A673 (cell line): ENCODE measurements around the gene SPATS2.

ENCODE experiments used
- EZH2 ChIP-seq: fragments of 200-600 bp; sonication (generic); IDR thresholded peaks from 2 replicates; pipeline ENCODE4 v1.6.1; 2017; ENCODE audit warnings: borderline replicate concordance, low read depth, mild to moderate bottlenecking, mixed read lengths, antibody characterized with exemption, low read length; ENCODE audit not compliant: poor library complexity, severe bottlenecking
- TF ChIP-seq, protein P1 (sequence below): fragments of 300-800, 200-600 bp; sonication (generic); conservative IDR thresholded peaks from 2 replicates; pipeline ENCODE4 v1.5.1; 2017; ENCODE audit warnings: low read depth, mild to moderate bottlenecking, antibody characterized with exemption, low read length, moderate library complexity, mixed read lengths

DNA sequence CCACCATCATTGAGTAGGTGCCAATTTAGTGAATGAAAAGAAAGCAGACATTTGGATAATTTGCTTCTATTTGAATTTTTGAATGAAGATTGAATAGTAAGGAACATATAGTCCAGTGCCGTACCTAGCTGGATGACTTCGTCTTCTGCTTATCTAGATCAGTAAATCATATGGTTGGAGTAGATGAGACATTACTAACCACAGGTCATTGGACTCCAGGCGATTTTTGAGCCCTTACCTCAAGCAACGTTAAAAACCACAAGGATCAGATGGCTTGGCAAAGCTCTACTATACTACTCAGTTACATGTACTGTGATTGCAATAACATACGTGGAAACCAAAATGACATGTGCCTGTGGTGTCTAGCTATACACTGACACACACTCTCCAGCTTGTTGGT is 1.7 kb upstream of the SPATS2 start:
- TF ChIP-seq, protein P1, sequence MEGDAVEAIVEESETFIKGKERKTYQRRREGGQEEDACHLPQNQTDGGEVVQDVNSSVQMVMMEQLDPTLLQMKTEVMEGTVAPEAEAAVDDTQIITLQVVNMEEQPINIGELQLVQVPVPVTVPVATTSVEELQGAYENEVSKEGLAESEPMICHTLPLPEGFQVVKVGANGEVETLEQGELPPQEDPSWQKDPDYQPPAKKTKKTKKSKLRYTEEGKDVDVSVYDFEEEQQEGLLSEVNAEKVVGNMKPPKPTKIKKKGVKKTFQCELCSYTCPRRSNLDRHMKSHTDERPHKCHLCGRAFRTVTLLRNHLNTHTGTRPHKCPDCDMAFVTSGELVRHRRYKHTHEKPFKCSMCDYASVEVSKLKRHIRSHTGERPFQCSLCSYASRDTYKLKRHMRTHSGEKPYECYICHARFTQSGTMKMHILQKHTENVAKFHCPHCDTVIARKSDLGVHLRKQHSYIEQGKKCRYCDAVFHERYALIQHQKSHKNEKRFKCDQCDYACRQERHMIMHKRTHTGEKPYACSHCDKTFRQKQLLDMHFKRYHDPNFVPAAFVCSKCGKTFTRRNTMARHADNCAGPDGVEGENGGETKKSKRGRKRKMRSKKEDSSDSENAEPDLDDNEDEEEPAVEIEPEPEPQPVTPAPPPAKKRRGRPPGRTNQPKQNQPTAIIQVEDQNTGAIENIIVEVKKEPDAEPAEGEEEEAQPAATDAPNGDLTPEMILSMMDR, result no peak
- no peak for TF ChIP-seq EZH2
